Inferior parietal cortex (tissue), 1 donor: ENCODE results near the gene KIF6.

ENCODE experiments used
- DNase-seq: peaks from one replicate; pipeline ENCODE4 v3.0.0-alpha.2; 2016; ENCODE audit errors: extremely low spot score

KIF6 gene

GRCh38 chr6:39420300-39421265 is 304.6 kb downstream of the KIF6 start:
- DNase-seq = no peak

- no peak for DNase-seq
These were observed 305.6 kb downstream of the KIF6 start for GRCh38 chr6:39419607-39420006.

- no peak for DNase-seq
These were observed 307.8 kb downstream of the KIF6 start for GRCh38 chr6:39417440-39417839.

- no peak for DNase-seq
These were observed 308.5 kb downstream of the KIF6 start for GRCh38 chr6:39416728-39417127.

- DNase-seq = no peak
These were observed 309.2 kb downstream of the KIF6 start for GRCh38 chr6:39416026-39416425.

GRCh38 chr6:39415482-39415881 is 309.7 kb downstream of the KIF6 start:
- no peak for DNase-seq

GRCh38 chr6:39411465-39411864 is 313.7 kb downstream of the KIF6 start:
- no peak for DNase-seq

- DNase-seq = no peak
These were observed 314.2 kb downstream of the KIF6 start for GRCh38 chr6:39411001-39411400.

- no peak for DNase-seq
These were observed 315.3 kb downstream of the KIF6 start for GRCh38 chr6:39409889-39410288.

GRCh38 chr6:39407446-39407993 is 317.7 kb downstream of the KIF6 start:
- DNase-seq = no peak

GRCh38 chr6:39404312-39404711 is 320.9 kb downstream of the KIF6 start:
- DNase-seq = no peak

- no peak for DNase-seq
These were observed 321.9 kb downstream of the KIF6 start for GRCh38 chr6:39403304-39403703.

- peak; percentile 70 for DNase-seq
These were observed 322.9 kb downstream of the KIF6 start for GRCh38 chr6:39402239-39402751.

- DNase-seq = no peak
These were observed 323.8 kb downstream of the KIF6 start for GRCh38 chr6:39401376-39401775.

GRCh38 chr6:39400026-39400425 is 325.2 kb downstream of the KIF6 start:
- DNase-seq = no peak

GRCh38 chr6:39396854-39397253 is 328.4 kb downstream of the KIF6 start:
- DNase-seq = no peak

- DNase-seq = no peak
These were observed 332.1 kb downstream of the KIF6 start for GRCh38 chr6:39393075-39393474.

GRCh38 chr6:39391182-39391581 is 334.0 kb downstream of the KIF6 start:
- no peak for DNase-seq

GRCh38 chr6:39389484-39389767 is 335.8 kb downstream of the KIF6 start:
- peak; percentile 22 for DNase-seq

GRCh38 chr6:39388606-39389483 is 336.4 kb downstream of the KIF6 start:
- DNase-seq = no peak

- DNase-seq = peak; percentile 25
These were observed 337.4 kb downstream of the KIF6 start for GRCh38 chr6:39387785-39388184.

- no peak for DNase-seq
These were observed 338.7 kb downstream of the KIF6 start for GRCh38 chr6:39386487-39386886.
